ENCODE data around the gene CRYAA.

Gene CRYAA

GRCh38 chr21:43204638-43205037, 35.8 kb downstream of the CRYAA start:
- DNase-seq, result no peak

- DNase-seq, result no peak
These were observed 37.6 kb downstream of the CRYAA start for GRCh38 chr21:43206231-43207042.

GRCh38 chr21:43207043-43207315, 38.2 kb downstream of the CRYAA start:
- DNase-seq, result no peak

- no peak for DNase-seq
These were observed 39.1 kb downstream of the CRYAA start for GRCh38 chr21:43207868-43208267.

- no peak for DNase-seq
These were observed 39.9 kb downstream of the CRYAA start for GRCh38 chr21:43208561-43209332.

- DNase-seq, result no peak
These were observed 41.0 kb downstream of the CRYAA start for GRCh38 chr21:43209575-43210453.

- no peak for DNase-seq
These were observed 41.8 kb downstream of the CRYAA start for GRCh38 chr21:43210454-43211071.

GRCh38 chr21:43211072-43211759, 42.4 kb downstream of the CRYAA start:
- no peak for DNase-seq

GRCh38 chr21:43211760-43212115, 42.9 kb downstream of the CRYAA start:
- DNase-seq, result no peak

All from activated CD4-positive, alpha-beta T cell treated with anti-CD3 and anti-CD28 coated beads, Interleukin-10, Interleukin-2, amounts not matched to agents 100 ng/mL and 50 ng/mL, durations not matched to agents 16 hours and 8 hours (primary cell).